HepG2 (cell line): ENCODE results near the gene RRN3. TPM values are rescaled to one million over a fixed set of nuclear protein-coding genes. Genes with fewer than 3 reads are reported as not detected.

ENCODE experiments used
- CBX5 ChIP-seq: sonication (generic); formaldehyde crosslinking; IDR thresholded peaks from 2 replicates; pipeline ENCODE4 v1.4.0; 2020; ENCODE audit warnings: missing genetic modification reagents, borderline replicate concordance
- DPF2 ChIP-seq: sonication (generic); formaldehyde crosslinking; IDR thresholded peaks from 2 replicates; pipeline ENCODE4 v1.4.0; 2020; ENCODE audit warnings: mild to moderate bottlenecking, low read depth, missing genetic modification reagents, borderline replicate concordance
- FOXO1 ChIP-seq: sonication (generic); formaldehyde crosslinking; IDR thresholded peaks from 2 replicates; pipeline ENCODE4 v1.4.0; 2020; ENCODE audit warnings: missing genetic modification reagents
- GABPA ChIP-seq, 2 experiments: IDR thresholded peaks; 2 replicates each; pipeline ENCODE4 v1.6.1; 2011 to 2016; ENCODE audit warnings: low read depth in 2 of 2, low read length in 1 of 2, missing biosample characterization in 1 of 2, missing genetic modification characterization in 1 of 2
- HNF4G ChIP-seq, 2 experiments: sonication (generic) in 1 of 2; formaldehyde crosslinking in 1 of 2; IDR thresholded peaks; 2 replicates each; pipeline versions ENCODE4 v1.4.0 to v1.6.1; 2011 to 2020; ENCODE audit warnings: borderline replicate concordance in 2 of 2, low read depth in 2 of 2, mild to moderate bottlenecking in 2 of 2, low read length in 1 of 2, missing genetic modification reagents in 1 of 2, moderate library complexity in 1 of 2
- HNRNPUL1 ChIP-seq: fragments of 200-400 bp; formaldehyde crosslinking; IDR thresholded peaks from 2 replicates; pipeline ENCODE4 v1.6.1; 2017; ENCODE audit warnings: low read depth, mild to moderate bottlenecking, low read length, moderate library complexity
- JUNB ChIP-seq: sonication (generic); formaldehyde crosslinking; IDR thresholded peaks from 2 replicates; pipeline ENCODE4 v1.8.0; 2022; ENCODE audit warnings: missing genetic modification reagents, mild to moderate bottlenecking, borderline replicate concordance
- KLF15 ChIP-seq: sonication (generic); formaldehyde crosslinking; IDR thresholded peaks from 2 replicates; pipeline ENCODE4 v1.8.1; 2023; ENCODE audit warnings: borderline replicate concordance, mild to moderate bottlenecking, inconsistent platforms, missing genetic modification reagents, mixed read lengths
- RBAK ChIP-seq: sonication (generic); formaldehyde crosslinking; IDR thresholded peaks from 2 replicates; pipeline ENCODE4 v1.5.1; 2020; ENCODE audit warnings: mild to moderate bottlenecking, missing genetic modification reagents
- TCF12 ChIP-seq, 2 experiments: fragments of 450-650 bp in 1 of 2; sonication (generic) in 1 of 2; formaldehyde crosslinking in 1 of 2; IDR thresholded peaks; 2 replicates each; pipeline versions ENCODE4 v1.6.1 to v1.8.0; 2017 to 2022; ENCODE audit warnings: antibody characterized with exemption in 1 of 2, mild to moderate bottlenecking in 1 of 2, missing genetic modification reagents in 1 of 2, moderate library complexity in 1 of 2
- TEAD3 ChIP-seq: optimal IDR thresholded peaks from 2 replicates; pipeline ENCODE3; 2016; ENCODE audit warnings: borderline replicate concordance
- TMF1 ChIP-seq: sonication (generic); formaldehyde crosslinking; IDR thresholded peaks from 2 replicates; pipeline ENCODE4 v1.8.1; 2022; ENCODE audit warnings: low read depth, missing genetic modification reagents
- TSC22D2 ChIP-seq: sonication (generic); formaldehyde crosslinking; IDR thresholded peaks from 2 replicates; pipeline ENCODE4 v1.5.1; 2020; ENCODE audit warnings: missing genetic modification reagents, mild to moderate bottlenecking, borderline replicate concordance
- ZNF101 ChIP-seq: sonication (generic); formaldehyde crosslinking; IDR thresholded peaks from 2 replicates; pipeline ENCODE4 v1.4.0; 2020; ENCODE audit warnings: mild to moderate bottlenecking, low read depth, missing genetic modification reagents, borderline replicate concordance
- polyA plus RNA-seq, 8 experiments: library from polyadenylated mRNA; depleted of rRNA in 3 of 8; stranded (reverse) in 7 of 8; unstranded in 1 of 8; fragments of >200 nt; fragmentation: Illumina TruSeq in 4 of 8; extraction: Trizol in 4 of 8; gene quantifications; 2 replicates each; pipeline versions ENCODE4 v1.2.1 to v1.2.3, GENCODE V29; 2011 to 2016; ENCODE audit warnings: low read depth in 4 of 8, missing spikeins in 1 of 8, mixed read lengths in 1 of 8; ENCODE audit not compliant: insufficient read depth in 1 of 8
- total RNA-seq, 5 experiments: library from RNA; depleted of rRNA; stranded (reverse); fragments of >200 nt; fragmentation: Illumina TruSeq; extraction: Trizol; gene quantifications; 2 replicates each; pipeline ENCODE4 v1.2.3, GENCODE V29; 2016; ENCODE audit warnings: low read depth in 1 of 5
- TF ChIP-seq, protein P1 (sequence below): sonication (generic); formaldehyde crosslinking; IDR thresholded peaks from 2 replicates; pipeline ENCODE4 v1.4.0; 2020; ENCODE audit warnings: missing genetic modification reagents
- TF ChIP-seq, protein P2 (sequence below): sonication (generic); formaldehyde crosslinking; conservative IDR thresholded peaks from 2 replicates; pipeline ENCODE4 v1.4.0; 2020; ENCODE audit warnings: missing genetic modification reagents
- TF ChIP-seq, protein P3 (sequence below): sonication (generic); formaldehyde crosslinking; IDR thresholded peaks from 2 replicates; pipeline ENCODE4 v1.5.1; 2020; ENCODE audit warnings: missing genetic modification reagents, mild to moderate bottlenecking, borderline replicate concordance
- TF ChIP-seq, protein P4 (sequence below): sonication (generic); formaldehyde crosslinking; conservative IDR thresholded peaks from 2 replicates; pipeline ENCODE4 v1.4.0; 2020; ENCODE audit warnings: missing genetic modification reagents

RRN3 gene
- total and polyA plus RNA-seq, 2 of the 13 experiments (the other 11 are each of a cell fraction or from before 2014, with no cell fraction given): 45.8 to 67.0 TPM

DNA sequence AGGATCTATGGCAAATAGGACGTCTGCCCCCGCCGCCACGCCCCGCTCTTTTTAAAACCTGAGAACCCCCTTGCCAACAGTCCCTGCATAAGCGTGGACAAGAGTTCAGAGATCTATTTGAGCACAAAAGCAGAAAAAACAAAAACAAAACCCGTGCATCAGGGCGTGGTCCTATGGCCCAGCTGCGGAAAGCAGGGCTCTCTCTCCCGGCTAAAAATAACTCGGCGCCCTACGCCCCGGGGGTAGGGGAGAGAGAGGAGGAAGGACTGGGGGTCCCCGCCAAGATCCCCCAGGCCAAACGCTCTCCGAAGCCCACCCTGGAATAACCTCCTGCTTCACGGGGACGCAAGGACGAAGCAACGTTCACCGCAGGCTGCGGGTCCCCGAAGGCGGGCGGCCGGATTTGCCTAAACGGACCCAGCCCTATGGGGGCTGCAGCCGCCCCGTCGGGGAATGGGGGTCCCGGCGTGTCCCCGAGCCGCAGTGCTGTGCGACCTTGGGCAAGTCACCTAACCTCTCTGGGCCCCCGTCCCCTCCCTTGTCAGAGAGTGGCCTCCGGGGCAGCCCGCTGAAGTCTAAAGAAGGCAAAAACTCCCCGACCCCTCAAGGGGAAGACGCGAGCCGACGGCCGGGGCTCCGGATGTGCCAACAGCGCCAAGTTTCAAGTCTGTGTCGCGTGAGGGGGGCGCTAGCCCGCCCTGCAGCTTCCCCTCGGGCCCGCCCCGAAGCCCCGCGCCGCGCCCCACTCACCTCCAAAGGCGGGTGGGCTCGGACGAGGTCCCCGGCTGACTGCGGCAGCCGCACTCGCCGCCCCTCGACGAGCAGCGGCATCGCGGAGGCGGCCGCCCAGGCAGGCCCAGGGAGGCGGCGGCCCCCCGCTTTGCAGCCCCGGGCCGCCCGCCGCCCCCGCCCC is 38.7 kb downstream of the RRN3 start (continued):
- TF ChIP-seq, protein P1, sequence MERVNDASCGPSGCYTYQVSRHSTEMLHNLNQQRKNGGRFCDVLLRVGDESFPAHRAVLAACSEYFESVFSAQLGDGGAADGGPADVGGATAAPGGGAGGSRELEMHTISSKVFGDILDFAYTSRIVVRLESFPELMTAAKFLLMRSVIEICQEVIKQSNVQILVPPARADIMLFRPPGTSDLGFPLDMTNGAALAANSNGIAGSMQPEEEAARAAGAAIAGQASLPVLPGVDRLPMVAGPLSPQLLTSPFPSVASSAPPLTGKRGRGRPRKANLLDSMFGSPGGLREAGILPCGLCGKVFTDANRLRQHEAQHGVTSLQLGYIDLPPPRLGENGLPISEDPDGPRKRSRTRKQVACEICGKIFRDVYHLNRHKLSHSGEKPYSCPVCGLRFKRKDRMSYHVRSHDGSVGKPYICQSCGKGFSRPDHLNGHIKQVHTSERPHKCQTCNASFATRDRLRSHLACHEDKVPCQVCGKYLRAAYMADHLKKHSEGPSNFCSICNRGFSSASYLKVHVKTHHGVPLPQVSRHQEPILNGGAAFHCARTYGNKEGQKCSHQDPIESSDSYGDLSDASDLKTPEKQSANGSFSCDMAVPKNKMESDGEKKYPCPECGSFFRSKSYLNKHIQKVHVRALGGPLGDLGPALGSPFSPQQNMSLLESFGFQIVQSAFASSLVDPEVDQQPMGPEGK: peak; percentile 73; the same call in 1 of the 2 replicates
- TF ChIP-seq, protein P2, sequence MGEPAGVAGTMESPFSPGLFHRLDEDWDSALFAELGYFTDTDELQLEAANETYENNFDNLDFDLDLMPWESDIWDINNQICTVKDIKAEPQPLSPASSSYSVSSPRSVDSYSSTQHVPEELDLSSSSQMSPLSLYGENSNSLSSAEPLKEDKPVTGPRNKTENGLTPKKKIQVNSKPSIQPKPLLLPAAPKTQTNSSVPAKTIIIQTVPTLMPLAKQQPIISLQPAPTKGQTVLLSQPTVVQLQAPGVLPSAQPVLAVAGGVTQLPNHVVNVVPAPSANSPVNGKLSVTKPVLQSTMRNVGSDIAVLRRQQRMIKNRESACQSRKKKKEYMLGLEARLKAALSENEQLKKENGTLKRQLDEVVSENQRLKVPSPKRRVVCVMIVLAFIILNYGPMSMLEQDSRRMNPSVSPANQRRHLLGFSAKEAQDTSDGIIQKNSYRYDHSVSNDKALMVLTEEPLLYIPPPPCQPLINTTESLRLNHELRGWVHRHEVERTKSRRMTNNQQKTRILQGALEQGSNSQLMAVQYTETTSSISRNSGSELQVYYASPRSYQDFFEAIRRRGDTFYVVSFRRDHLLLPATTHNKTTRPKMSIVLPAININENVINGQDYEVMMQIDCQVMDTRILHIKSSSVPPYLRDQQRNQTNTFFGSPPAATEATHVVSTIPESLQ: no peak
- TF ChIP-seq DPF2 (CRISPR knock-in tag): no peak
- TF ChIP-seq KLF15: peak; percentile 93
- TF ChIP-seq RBAK (CRISPR knock-in tag): no peak
- TF ChIP-seq ZNF101: no peak
- TF ChIP-seq FOXO1 (CRISPR knock-in tag): no peak
- TF ChIP-seq TMF1 (CRISPR knock-in tag): peak; percentile 19; the same call in 1 of the 2 replicates
- TF ChIP-seq, protein P3, sequence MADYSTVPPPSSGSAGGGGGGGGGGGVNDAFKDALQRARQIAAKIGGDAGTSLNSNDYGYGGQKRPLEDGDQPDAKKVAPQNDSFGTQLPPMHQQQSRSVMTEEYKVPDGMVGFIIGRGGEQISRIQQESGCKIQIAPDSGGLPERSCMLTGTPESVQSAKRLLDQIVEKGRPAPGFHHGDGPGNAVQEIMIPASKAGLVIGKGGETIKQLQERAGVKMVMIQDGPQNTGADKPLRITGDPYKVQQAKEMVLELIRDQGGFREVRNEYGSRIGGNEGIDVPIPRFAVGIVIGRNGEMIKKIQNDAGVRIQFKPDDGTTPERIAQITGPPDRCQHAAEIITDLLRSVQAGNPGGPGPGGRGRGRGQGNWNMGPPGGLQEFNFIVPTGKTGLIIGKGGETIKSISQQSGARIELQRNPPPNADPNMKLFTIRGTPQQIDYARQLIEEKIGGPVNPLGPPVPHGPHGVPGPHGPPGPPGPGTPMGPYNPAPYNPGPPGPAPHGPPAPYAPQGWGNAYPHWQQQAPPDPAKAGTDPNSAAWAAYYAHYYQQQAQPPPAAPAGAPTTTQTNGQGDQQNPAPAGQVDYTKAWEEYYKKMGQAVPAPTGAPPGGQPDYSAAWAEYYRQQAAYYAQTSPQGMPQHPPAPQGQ (CRISPR knock-in tag): no peak
- no peak for TF ChIP-seq HNRNPUL1
- no peak for TF ChIP-seq TEAD3 (CRISPR knock-in tag)
- TF ChIP-seq TSC22D2 (CRISPR knock-in tag): peak; percentile 77
- no peak for TF ChIP-seq TCF12 (IDR thresholded peaks at IDR 0.05)
- peak; percentile 30; the same call in 1 of the 2 replicates for TF ChIP-seq TCF12 (CRISPR knock-in tag; IDR thresholded peaks at IDR 0.05)
- TF ChIP-seq, protein P4, sequence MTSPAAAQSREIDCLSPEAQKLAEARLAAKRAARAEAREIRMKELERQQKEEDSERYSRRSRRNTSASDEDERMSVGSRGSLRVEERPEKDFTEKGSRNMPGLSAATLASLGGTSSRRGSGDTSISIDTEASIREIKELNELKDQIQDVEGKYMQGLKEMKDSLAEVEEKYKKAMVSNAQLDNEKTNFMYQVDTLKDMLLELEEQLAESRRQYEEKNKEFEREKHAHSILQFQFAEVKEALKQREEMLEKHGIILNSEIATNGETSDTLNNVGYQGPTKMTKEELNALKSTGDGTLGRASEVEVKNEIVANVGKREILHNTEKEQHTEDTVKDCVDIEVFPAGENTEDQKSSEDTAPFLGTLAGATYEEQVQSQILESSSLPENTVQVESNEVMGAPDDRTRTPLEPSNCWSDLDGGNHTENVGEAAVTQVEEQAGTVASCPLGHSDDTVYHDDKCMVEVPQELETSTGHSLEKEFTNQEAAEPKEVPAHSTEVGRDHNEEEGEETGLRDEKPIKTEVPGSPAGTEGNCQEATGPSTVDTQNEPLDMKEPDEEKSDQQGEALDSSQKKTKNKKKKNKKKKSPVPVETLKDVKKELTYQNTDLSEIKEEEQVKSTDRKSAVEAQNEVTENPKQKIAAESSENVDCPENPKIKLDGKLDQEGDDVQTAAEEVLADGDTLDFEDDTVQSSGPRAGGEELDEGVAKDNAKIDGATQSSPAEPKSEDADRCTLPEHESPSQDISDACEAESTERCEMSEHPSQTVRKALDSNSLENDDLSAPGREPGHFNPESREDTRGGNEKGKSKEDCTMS: no peak
- TF ChIP-seq CBX5 (CRISPR knock-in tag): no peak
- TF ChIP-seq GABPA (IDR thresholded peaks at IDR 0.05; ENCODE audit: low read depth, low read length): no peak
- TF ChIP-seq GABPA (CRISPR knock-in tag; IDR thresholded peaks at IDR 0.05; ENCODE audit: low read depth): no peak
- no peak for TF ChIP-seq JUNB (CRISPR knock-in tag)
- no peak for TF ChIP-seq HNF4G (IDR thresholded peaks at IDR 0.05; ENCODE audit: borderline replicate concordance, low read depth, low read length)
- TF ChIP-seq HNF4G (CRISPR knock-in tag; IDR thresholded peaks at IDR 0.05; ENCODE audit: borderline replicate concordance, low read depth): 0 out of 2 replicates have a peak, but pooled peaks have one; percentile 40
